22Rv1 (cell line): ENCODE measurements around the gene SPINT2.

Experiments used
- ZFX ChIP-seq: fragments of 450-650 bp; IDR thresholded peaks from 2 replicates; pipeline ENCODE4 v1.6.1; 2017; ENCODE audit warnings: antibody characterized with exemption, borderline replicate concordance
- TF ChIP-seq, protein P1 (sequence below): fragments of 450-650 bp; IDR thresholded peaks from 2 replicates; pipeline ENCODE4 v1.5.1; 2017; ENCODE audit warnings: mild to moderate bottlenecking

DNA sequence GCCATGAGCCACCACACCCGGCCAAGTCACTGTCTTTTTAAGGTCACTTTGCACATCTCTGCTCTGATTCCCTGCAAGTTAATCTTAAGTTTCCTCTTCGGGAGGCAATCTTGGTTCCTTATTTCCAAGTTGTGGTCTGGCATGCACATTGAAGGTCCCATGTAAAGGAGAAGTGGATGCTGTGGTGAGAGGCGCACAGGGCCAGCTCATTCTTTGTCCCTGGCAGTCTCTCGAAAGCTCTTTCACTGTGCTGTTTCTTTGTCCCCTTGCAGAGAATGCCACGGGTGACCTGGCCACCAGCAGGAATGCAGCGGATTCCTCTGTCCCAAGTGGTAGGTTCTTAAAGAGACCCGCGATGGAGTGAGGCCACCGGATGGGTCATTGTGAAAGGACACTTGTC lies 23.2 kb downstream of the SPINT2 start:
- TF ChIP-seq, protein P1, sequence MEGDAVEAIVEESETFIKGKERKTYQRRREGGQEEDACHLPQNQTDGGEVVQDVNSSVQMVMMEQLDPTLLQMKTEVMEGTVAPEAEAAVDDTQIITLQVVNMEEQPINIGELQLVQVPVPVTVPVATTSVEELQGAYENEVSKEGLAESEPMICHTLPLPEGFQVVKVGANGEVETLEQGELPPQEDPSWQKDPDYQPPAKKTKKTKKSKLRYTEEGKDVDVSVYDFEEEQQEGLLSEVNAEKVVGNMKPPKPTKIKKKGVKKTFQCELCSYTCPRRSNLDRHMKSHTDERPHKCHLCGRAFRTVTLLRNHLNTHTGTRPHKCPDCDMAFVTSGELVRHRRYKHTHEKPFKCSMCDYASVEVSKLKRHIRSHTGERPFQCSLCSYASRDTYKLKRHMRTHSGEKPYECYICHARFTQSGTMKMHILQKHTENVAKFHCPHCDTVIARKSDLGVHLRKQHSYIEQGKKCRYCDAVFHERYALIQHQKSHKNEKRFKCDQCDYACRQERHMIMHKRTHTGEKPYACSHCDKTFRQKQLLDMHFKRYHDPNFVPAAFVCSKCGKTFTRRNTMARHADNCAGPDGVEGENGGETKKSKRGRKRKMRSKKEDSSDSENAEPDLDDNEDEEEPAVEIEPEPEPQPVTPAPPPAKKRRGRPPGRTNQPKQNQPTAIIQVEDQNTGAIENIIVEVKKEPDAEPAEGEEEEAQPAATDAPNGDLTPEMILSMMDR = no peak
- TF ChIP-seq ZFX = no peak
